A673 (cell line): ENCODE data around the gene ASMTL.

ENCODE experiments used
- EZH2 ChIP-seq: fragments of 200-600 bp; sonication (generic); IDR thresholded peaks from 2 replicates; pipeline ENCODE4 v1.6.1; 2017; ENCODE audit warnings: borderline replicate concordance, low read depth, mild to moderate bottlenecking, mixed read lengths, antibody characterized with exemption, low read length; ENCODE audit not compliant: poor library complexity, severe bottlenecking
- TF ChIP-seq, protein P1 (sequence below): fragments of 300-800, 200-600 bp; sonication (generic); conservative IDR thresholded peaks from 2 replicates; pipeline ENCODE4 v1.5.1; 2017; ENCODE audit warnings: low read depth, mild to moderate bottlenecking, antibody characterized with exemption, low read length, moderate library complexity, mixed read lengths

DNA sequence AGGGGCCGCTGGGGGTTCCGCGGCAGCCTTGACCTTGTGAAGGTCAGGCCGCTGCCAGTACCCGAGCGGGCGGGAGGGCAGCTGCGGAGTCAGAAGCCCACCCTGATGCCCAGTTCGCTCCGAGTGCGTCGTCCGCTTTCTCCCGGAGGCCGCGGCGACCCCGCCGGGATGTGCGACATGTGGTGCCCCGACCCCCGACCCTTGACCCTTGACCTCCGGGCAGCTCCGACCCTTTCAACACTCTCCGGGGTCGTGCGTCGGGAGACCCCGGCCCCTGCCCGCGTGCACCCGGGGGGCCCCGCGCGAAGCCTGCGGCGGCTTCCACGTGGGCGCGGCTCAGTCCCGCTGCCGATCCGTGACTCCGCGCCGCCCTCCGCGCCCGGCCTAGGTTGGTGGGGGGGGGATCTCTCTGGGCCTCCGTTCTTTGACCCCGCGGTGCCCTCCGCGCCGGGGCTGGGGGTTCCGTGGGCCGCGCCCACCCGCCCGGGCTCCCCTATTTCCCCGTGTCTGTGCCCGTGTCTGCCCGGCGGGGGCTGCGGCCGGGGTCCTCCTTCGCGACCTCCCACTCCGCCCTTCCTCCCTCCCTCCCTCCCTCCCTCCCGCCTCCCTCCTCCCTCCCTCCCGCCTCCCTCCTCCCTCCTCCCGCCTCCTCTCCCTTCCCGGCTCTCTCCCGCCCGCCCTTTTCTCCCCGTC, 60.2 kb downstream of the ASMTL start:
- no peak for TF ChIP-seq EZH2
- TF ChIP-seq, protein P1, sequence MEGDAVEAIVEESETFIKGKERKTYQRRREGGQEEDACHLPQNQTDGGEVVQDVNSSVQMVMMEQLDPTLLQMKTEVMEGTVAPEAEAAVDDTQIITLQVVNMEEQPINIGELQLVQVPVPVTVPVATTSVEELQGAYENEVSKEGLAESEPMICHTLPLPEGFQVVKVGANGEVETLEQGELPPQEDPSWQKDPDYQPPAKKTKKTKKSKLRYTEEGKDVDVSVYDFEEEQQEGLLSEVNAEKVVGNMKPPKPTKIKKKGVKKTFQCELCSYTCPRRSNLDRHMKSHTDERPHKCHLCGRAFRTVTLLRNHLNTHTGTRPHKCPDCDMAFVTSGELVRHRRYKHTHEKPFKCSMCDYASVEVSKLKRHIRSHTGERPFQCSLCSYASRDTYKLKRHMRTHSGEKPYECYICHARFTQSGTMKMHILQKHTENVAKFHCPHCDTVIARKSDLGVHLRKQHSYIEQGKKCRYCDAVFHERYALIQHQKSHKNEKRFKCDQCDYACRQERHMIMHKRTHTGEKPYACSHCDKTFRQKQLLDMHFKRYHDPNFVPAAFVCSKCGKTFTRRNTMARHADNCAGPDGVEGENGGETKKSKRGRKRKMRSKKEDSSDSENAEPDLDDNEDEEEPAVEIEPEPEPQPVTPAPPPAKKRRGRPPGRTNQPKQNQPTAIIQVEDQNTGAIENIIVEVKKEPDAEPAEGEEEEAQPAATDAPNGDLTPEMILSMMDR: no peak
